A549 (cell line): ENCODE measurements around the gene BCL2A1. TPM values are rescaled to one million over a fixed set of nuclear protein-coding genes. Genes with fewer than 3 reads are reported as not detected.

Experiments
- ATAC-seq, 2 experiments: fragments of 200-7000 bp in 1 of 2; fragments of >200 bp in 1 of 2; cut with Nextera tagmentation in 1 of 2; cut with Tn5 transposase in 1 of 2; 3 replicates each; pipeline versions ENCODE4 v1.8.0 to v1.9.1; 2018 to 2020; ENCODE audit warnings: mild to moderate bottlenecking in 1 of 2, moderate library complexity in 1 of 2
- CTCF ChIA-PET: fragments of 300-600 bp; sonication (Branson Sonifier 250); formaldehyde crosslinking; extraction: SDS; loops from one replicate; lab custom pipeline; 2021; ENCODE audit warnings: antibody characterized with exemption, inconsistent platforms; lab: Yijun Ruan, JAX
- POLR2A ChIA-PET: fragments of 350-600 bp; formaldehyde crosslinking; extraction: SDS; loops from one replicate; lab custom pipeline; 2021; ENCODE audit warnings: antibody characterized with exemption, inconsistent platforms; lab: Yijun Ruan, JAX
- DNase-seq, 2 experiments: peaks; one replicate each; pipeline versions ENCODE4 v3.0.0 to v3.0.0-alpha.2; 2011 to 2016; ENCODE audit warnings: low read depth in 1 of 2, low spot score in 1 of 2
- FAIRE-seq: peaks from 2 replicates; lab custom pipeline; 2011; peaks lifted over from hg19 to GRCh38; lab: Jason Lieb, UNC
- H3K27ac ChIP-seq, 2 experiments: fragments of >200 bp; sonication (Bioruptor Twin); formaldehyde crosslinking; 3 replicates each; pipeline ENCODE4 v1.5.1; 2016 to 2017
- H3K4me1 ChIP-seq: fragments of >200 bp; sonication (Bioruptor Twin); formaldehyde crosslinking; 3 replicates; pipeline ENCODE4 v1.6.1; 2016
- H3K4me2 ChIP-seq: fragments of >200 bp; sonication (Bioruptor Twin); formaldehyde crosslinking; 3 replicates; pipeline ENCODE4 v1.6.1; 2016
- H3K4me3 ChIP-seq: fragments of >200 bp; sonication (Bioruptor Twin); formaldehyde crosslinking; 3 replicates; pipeline ENCODE4 v1.5.1; 2016
- H3K9me3 ChIP-seq: fragments of >200 bp; sonication (Bioruptor Twin); formaldehyde crosslinking; 3 replicates; pipeline ENCODE4 v1.6.1; 2016
- CBX2 ChIP-seq: fragments of 200-600 bp; sonication (generic); IDR thresholded peaks from 2 replicates; pipeline ENCODE4 v1.6.1; 2016; ENCODE audit warnings: low read depth, mild to moderate bottlenecking, borderline replicate concordance
- CEBPB ChIP-seq, 2 experiments: fragments of >200 bp in 1 of 2; sonication (Bioruptor Twin) in 1 of 2; formaldehyde crosslinking in 1 of 2; IDR thresholded peaks; 2 replicates each; pipeline ENCODE4 v1.6.1; 2012 to 2016
- CTCF ChIP-seq: fragments of >200 bp; sonication (Bioruptor Twin); formaldehyde crosslinking; IDR thresholded peaks from 3 replicates; pipeline ENCODE4 v1.5.1; 2016
- EHF ChIP-seq: fragments of 250-450 bp; sonication (Bioruptor Pico); IDR thresholded peaks from 2 replicates; pipeline ENCODE4 v1.5.0; 2020; ENCODE audit warnings: mild to moderate bottlenecking
- ESRRA ChIP-seq: fragments of 150-350 bp; IDR thresholded peaks from 2 replicates; pipeline ENCODE4 v1.6.1; 2014; ENCODE audit warnings: mild to moderate bottlenecking, low read length, borderline replicate concordance
- FOSL2 ChIP-seq, 2 experiments: fragments of 450-650 bp in 1 of 2; fragments of >200 bp in 1 of 2; sonication (Bioruptor Twin) in 1 of 2; formaldehyde crosslinking; IDR thresholded peaks; 2 replicates each; pipeline versions ENCODE4 v1.5.0 to v1.6.1; 2016 to 2020; ENCODE audit warnings: mild to moderate bottlenecking in 1 of 2, moderate library complexity in 1 of 2
- FOXS1 ChIP-seq: fragments of 250-450 bp; sonication (Bioruptor Pico); IDR thresholded peaks from 2 replicates; pipeline ENCODE4 v1.5.0; 2020; ENCODE audit warnings: mild to moderate bottlenecking, moderate library complexity
- HDAC2 ChIP-seq: fragments of 200-600 bp; sonication (generic); IDR thresholded peaks from 2 replicates; pipeline ENCODE4 v1.6.1; 2016
- HES2 ChIP-seq: fragments of >200 bp; sonication (Bioruptor Twin); formaldehyde crosslinking; IDR thresholded peaks from 2 replicates; pipeline ENCODE4 v1.6.1; 2016
- HEYL ChIP-seq: fragments of 250-450 bp; sonication (Bioruptor Pico); IDR thresholded peaks from 2 replicates; pipeline ENCODE4 v1.8.0; 2021; ENCODE audit warnings: mild to moderate bottlenecking, moderate library complexity
- HOXA7 ChIP-seq: fragments of 250-450 bp; sonication (Bioruptor Pico); IDR thresholded peaks from 2 replicates; pipeline ENCODE4 v1.5.0; 2020; ENCODE audit warnings: mild to moderate bottlenecking, moderate library complexity
- HOXB13 ChIP-seq: fragments of 250-450 bp; sonication (Bioruptor Pico); IDR thresholded peaks from 2 replicates; pipeline ENCODE4 v1.5.0; 2020; ENCODE audit warnings: low read depth, mild to moderate bottlenecking, moderate library complexity
- JUN ChIP-seq, 2 experiments: fragments of >200 bp; sonication (Bioruptor Twin); formaldehyde crosslinking; IDR thresholded peaks; 2 replicates in 1 of 2; 3 replicates in 1 of 2; pipeline ENCODE4 v1.6.1; 2016 to 2017
- MAX ChIP-seq: IDR thresholded peaks from 2 replicates; pipeline ENCODE4 v1.6.1; 2012
- POLR2AphosphoS2 ChIP-seq: conservative IDR thresholded peaks from 2 replicates; pipeline ENCODE4 v1.6.1; 2012; ENCODE audit warnings: low read length, improper control_type of control experiment, inconsistent platforms
- RCOR1 ChIP-seq: fragments of 150-350 bp; IDR thresholded peaks from 2 replicates; pipeline ENCODE4 v1.6.1; 2014; ENCODE audit warnings: antibody characterized with exemption, low read length, low read depth
- REST ChIP-seq: fragments of 200-600 bp; sonication (generic); IDR thresholded peaks from 2 replicates; pipeline ENCODE4 v1.6.1; 2016; ENCODE audit warnings: antibody characterized with exemption, mild to moderate bottlenecking, moderate library complexity
- RNF2 ChIP-seq: fragments of 200-600 bp; sonication (generic); IDR thresholded peaks from 2 replicates; pipeline ENCODE4 v1.6.1; 2016; ENCODE audit warnings: low read depth, mild to moderate bottlenecking, antibody characterized with exemption, moderate library complexity, borderline replicate concordance
- SMC3 ChIP-seq: fragments of >200 bp; sonication (Bioruptor Twin); formaldehyde crosslinking; IDR thresholded peaks from 3 replicates; pipeline ENCODE4 v1.6.1; 2018; ENCODE audit warnings: inconsistent platforms
- ZFP36 ChIP-seq: fragments of 450-650 bp; IDR thresholded peaks from 2 replicates; pipeline ENCODE4 v1.6.1; 2014; ENCODE audit warnings: borderline replicate concordance; ENCODE audit not compliant: partially characterized antibody
- ZSCAN20 ChIP-seq: fragments of 250-450 bp; sonication (Bioruptor Pico); IDR thresholded peaks from 2 replicates; pipeline ENCODE4 v1.8.0; 2022; ENCODE audit warnings: mild to moderate bottlenecking, moderate library complexity
- WGBS: methylation state at CpG from one replicate; pipeline ENCODE4 v1.1.6; 2017; ENCODE audit errors: missing lambda C conversion rate; 5-methylcytosine and 5-hydroxymethylcytosine counted together
- polyA plus RNA-seq, 4 experiments: library from polyadenylated mRNA; depleted of rRNA in 3 of 4; stranded (reverse); fragments of >200 nt; fragmentation: RNase III in 1 of 4; extraction: RNeasy Plus Mini Kit Qiagen cat#74134 plus additional on column Dnase treatment in 1 of 4; gene quantifications; 2 replicates in 3 of 4; 3 replicates in 1 of 4; pipeline ENCODE4 v1.2.3, GENCODE V29; 2011 to 2017

Gene BCL2A1
- polyA plus RNA-seq, 2 of the 4 experiments (the other 2 are of a cell fraction) = 14.0 to 20.1 TPM

- H3K27ac ChIP-seq = peak overlapping the region; percentile 79 to 80
- ChIA-PET POLR2A (interaction anchor here (1.1 to 3.8 kb wide), 3 partner anchors 21 to 71 kb away, joined by 3 to 33 read pairs (median 3); partner anchors contain the start of gene MTHFS), CTCF (interaction anchor here (0.8 to 2.2 kb wide), 11 partner anchors 10 to 988 kb away, joined by 3 to 9 read pairs (median 4); no protein-coding TSS in a partner anchor)
- FAIRE-seq = no peak
- ATAC-seq = peak in 1 of 2 experiments; percentile 2; a peak in 2 of 6 replicates
- peak overlapping the region; percentile 83 for H3K4me2 ChIP-seq
- 0 out of 4 replicates have a peak, but pooled peaks of 1 of the 2 experiments have one; percentile 43 for TF ChIP-seq CEBPB (IDR thresholded peaks at IDR 0.05)
- no peak for TF ChIP-seq RCOR1
- TF ChIP-seq MAX = peak; percentile 55; the same call in 1 of the 2 replicates
- TF ChIP-seq CTCF = no peak
- no peak for TF ChIP-seq FOSL2 (IDR thresholded peaks at IDR 0.05)
- peak; percentile 61 for TF ChIP-seq FOSL2 (CRISPR knock-in tag; IDR thresholded peaks at IDR 0.05)
- no peaks in the 10 kb centered on the region for H3K9me3 ChIP-seq
- 39% methylated on average over 10 of the region's 10 CpGs for WGBS
- 0 out of 3 replicates have a peak overlapping the region, but pooled peaks have one; percentile 0 for H3K4me3 ChIP-seq
- DNase-seq = no peak
- peaks cover 71% of the 10 kb centered on the region for H3K4me1 ChIP-seq
Measured at GRCh38 chr15:79967298-79968182, 3.5 kb downstream of the BCL2A1 start.

GRCh38 chr15:79966634-79967297 is 4.2 kb downstream of the BCL2A1 start:
- 41% methylated on average over 7 of the region's 7 CpGs for WGBS
- ChIA-PET POLR2A (interaction anchor here (3.8 kb wide), 1 partner anchor 43 kb away, joined by 33 read pairs; no protein-coding TSS in a partner anchor), CTCF (interaction anchor here (0.8 to 1.9 kb wide), 2 partner anchors 26 to 68 kb away, joined by 3 to 9 read pairs; no protein-coding TSS in a partner anchor)
- peak; percentile 41 to 45 for ATAC-seq
- FAIRE-seq = peak; percentile 36
- peak overlapping the region; percentile 11; the same call in 1 of the 3 replicates for H3K4me3 ChIP-seq
- H3K9me3 ChIP-seq = no peaks in the 10 kb centered on the region
- TF ChIP-seq ESRRA (no peak), FOXS1 (CRISPR knock-in tag) (no peak), HEYL (CRISPR knock-in tag) (no peak), SMC3 (no peak), HOXA7 (no peak), RCOR1 (no peak), POLR2AphosphoS2 (no peak), HOXB13 (CRISPR knock-in tag) (0 out of 2 replicates have a peak, but pooled peaks have one; percentile 29), HES2 (no peak), EHF (no peak), ZSCAN20 (CRISPR knock-in tag) (no peak), REST (peak; percentile 28; the same call in 1 of the 2 replicates), RNF2 (no peak), CBX2 (no peak), ZFP36 (no peak), JUN (IDR thresholded peaks at IDR 0.05) (no peak; a peak in 1 of 5 replicates), HDAC2 (no peak)
- peak overlapping the region; percentile 83 for H3K4me2 ChIP-seq
- DNase-seq = no peak
- H3K27ac ChIP-seq = peak overlapping the region; percentile 79 to 80
- H3K4me1 ChIP-seq = peaks cover 71% of the 10 kb centered on the region
